HepG2 (cell line): Measurements from ENCODE around the gene METTL22. TPM values are rescaled to one million over a fixed set of nuclear protein-coding genes. Genes with fewer than 3 reads are reported as not detected.

Experiments
- EEA1 ChIP-seq: sonication (generic); formaldehyde crosslinking; IDR thresholded peaks from 2 replicates; pipeline ENCODE4 v1.5.1; 2020; ENCODE audit warnings: mild to moderate bottlenecking, missing genetic modification reagents, borderline replicate concordance
- FOXO1 ChIP-seq: sonication (generic); formaldehyde crosslinking; IDR thresholded peaks from 2 replicates; pipeline ENCODE4 v1.4.0; 2020; ENCODE audit warnings: missing genetic modification reagents
- HES4 ChIP-seq: sonication (generic); formaldehyde crosslinking; IDR thresholded peaks from 2 replicates; pipeline ENCODE4 v1.9.0; 2021; ENCODE audit warnings: mild to moderate bottlenecking, missing genetic modification reagents, borderline replicate concordance
- IRF2 ChIP-seq: IDR thresholded peaks from 2 replicates; pipeline ENCODE4 v1.6.1; 2018; ENCODE audit warnings: missing genetic modification reagents, missing compliant biosample characterization
- KLF12 ChIP-seq: sonication (generic); formaldehyde crosslinking; IDR thresholded peaks from 2 replicates; pipeline ENCODE4 v1.4.0; 2020; ENCODE audit warnings: missing genetic modification reagents, borderline replicate concordance
- MAFK ChIP-seq, 2 experiments: IDR thresholded peaks in 1 of 2; conservative IDR thresholded peaks in 1 of 2; 2 replicates each; pipeline ENCODE4 v1.6.1; 2011; ENCODE audit warnings: improper control_type of control experiment in 2 of 2, low read length in 2 of 2
- PCBP2 ChIP-seq: fragments of 200-400 bp; formaldehyde crosslinking; optimal IDR thresholded peaks from 2 replicates; pipeline ENCODE3; 2018; ENCODE audit warnings: low read length, low read depth; ENCODE audit not compliant: poor library complexity, severe bottlenecking
- TFDP1 ChIP-seq: IDR thresholded peaks from 2 replicates; pipeline ENCODE4 v1.6.1; 2016; ENCODE audit warnings: missing compliant biosample characterization, missing genetic modification reagents, borderline replicate concordance
- ZBTB40 ChIP-seq, 2 experiments: fragments of 450-650 bp in 1 of 2; sonication (generic) in 1 of 2; formaldehyde crosslinking in 1 of 2; IDR thresholded peaks; 2 replicates each; pipeline versions ENCODE4 v1.6.1 to v1.8.0; 2016 to 2022; ENCODE audit warnings: antibody characterized with exemption in 1 of 2, mild to moderate bottlenecking in 1 of 2, missing genetic modification reagents in 1 of 2
- ZMYM4 ChIP-seq: sonication (generic); formaldehyde crosslinking; IDR thresholded peaks from 2 replicates; pipeline ENCODE4 v1.8.1; 2023; ENCODE audit warnings: mild to moderate bottlenecking, missing genetic modification reagents
- ZNF660 ChIP-seq: sonication (generic); formaldehyde crosslinking; IDR thresholded peaks from 2 replicates; pipeline ENCODE4 v1.5.1; 2020; ENCODE audit warnings: mild to moderate bottlenecking, low read depth, missing genetic modification reagents, borderline replicate concordance
- ZNF747 ChIP-seq: sonication (generic); formaldehyde crosslinking; IDR thresholded peaks from 2 replicates; pipeline ENCODE4 v1.8.1; 2023; ENCODE audit warnings: missing genetic modification reagents, mild to moderate bottlenecking, borderline replicate concordance
- ZNF792 ChIP-seq: IDR thresholded peaks from 2 replicates; pipeline ENCODE4 v1.6.1; 2016
- polyA plus RNA-seq, 8 experiments: library from polyadenylated mRNA; depleted of rRNA in 3 of 8; stranded (reverse) in 7 of 8; unstranded in 1 of 8; fragments of >200 nt; fragmentation: Illumina TruSeq in 4 of 8; extraction: Trizol in 4 of 8; gene quantifications; 2 replicates each; pipeline versions ENCODE4 v1.2.1 to v1.2.3, GENCODE V29; 2011 to 2016; ENCODE audit warnings: low read depth in 4 of 8, missing spikeins in 1 of 8, mixed read lengths in 1 of 8; ENCODE audit not compliant: insufficient read depth in 1 of 8
- total RNA-seq, 5 experiments: library from RNA; depleted of rRNA; stranded (reverse); fragments of >200 nt; fragmentation: Illumina TruSeq; extraction: Trizol; gene quantifications; 2 replicates each; pipeline ENCODE4 v1.2.3, GENCODE V29; 2016; ENCODE audit warnings: low read depth in 1 of 5
- TF ChIP-seq, protein P1 (sequence below): sonication (generic); formaldehyde crosslinking; IDR thresholded peaks from 2 replicates; pipeline ENCODE4 v1.8.0; 2023; ENCODE audit warnings: mild to moderate bottlenecking, missing genetic modification reagents

Gene METTL22
- total and polyA plus RNA-seq, 2 of the 13 experiments (the other 11 are each of a cell fraction or from before 2014, with no cell fraction given): 36.2 to 94.8 TPM

DNA sequence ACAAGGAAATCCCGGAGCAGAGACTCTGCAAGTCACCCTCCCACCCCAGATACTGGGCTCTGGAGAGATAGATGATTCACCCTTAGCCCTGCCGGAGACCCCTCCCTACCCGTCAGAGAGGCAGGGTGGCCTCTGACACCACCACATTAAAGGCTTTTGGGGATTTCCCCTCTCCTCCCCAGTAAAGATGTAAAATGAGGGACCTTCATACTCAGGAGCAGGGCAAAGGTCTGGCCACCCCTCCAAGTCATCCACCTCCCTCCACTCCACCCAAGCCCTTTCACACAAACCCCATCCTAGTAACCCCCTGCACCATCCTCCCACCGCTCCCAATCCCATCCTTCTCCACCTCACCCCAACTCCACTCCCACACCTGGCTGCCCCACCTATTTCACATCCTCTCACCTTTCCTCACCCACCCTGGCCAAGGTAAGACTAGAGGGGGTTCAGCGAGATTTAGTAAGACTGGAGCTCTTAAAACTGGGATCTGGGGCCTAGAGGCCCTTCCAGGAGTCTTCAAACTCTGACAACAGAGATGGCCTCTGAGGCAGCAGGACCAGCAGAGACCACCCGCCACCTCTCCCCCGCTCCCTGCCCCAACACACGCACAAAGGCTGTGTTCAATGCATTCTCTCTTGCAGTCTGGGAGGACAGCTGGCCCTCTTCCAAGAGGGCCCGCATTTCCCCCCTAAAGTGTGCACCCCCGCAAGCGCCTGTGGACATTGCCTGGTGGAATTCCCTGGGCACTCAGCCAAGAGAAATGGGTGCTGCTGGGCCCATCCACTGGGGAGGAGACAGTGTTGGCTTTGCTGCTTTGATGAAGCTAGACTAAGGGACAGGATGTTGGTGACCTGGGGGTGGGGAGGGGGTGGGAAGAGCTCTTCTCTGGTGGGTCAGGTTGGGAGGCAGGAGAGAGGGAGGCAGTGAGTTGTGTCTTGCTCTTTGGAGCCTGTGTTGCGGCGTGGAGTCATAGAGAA, 54.0 kb downstream of the METTL22 start (continued):
- TF ChIP-seq KLF12 (no peak), ZNF792 (no peak; the same call in 1 of the 2 replicates), IRF2 (CRISPR knock-in tag) (no peak), ZNF747 (CRISPR knock-in tag) (no peak), ZNF660 (no peak), EEA1 (CRISPR knock-in tag) (no peak), HES4 (CRISPR knock-in tag) (no peak), MAFK (conservative IDR thresholded peaks at IDR 0.05 in 1 of 2, IDR thresholded peaks at IDR 0.05 in 1 of 2; ENCODE audit: low read length in 2 of 2) (no peak), TFDP1 (CRISPR knock-in tag) (no peak), ZMYM4 (CRISPR knock-in tag) (no peak; the same call in 1 of the 2 replicates), PCBP2 (peak; percentile 44), FOXO1 (CRISPR knock-in tag) (no peak), ZBTB40 (IDR thresholded peaks at IDR 0.05) (no peak), ZBTB40 (CRISPR knock-in tag; IDR thresholded peaks at IDR 0.05) (no peak)
- TF ChIP-seq, protein P1, sequence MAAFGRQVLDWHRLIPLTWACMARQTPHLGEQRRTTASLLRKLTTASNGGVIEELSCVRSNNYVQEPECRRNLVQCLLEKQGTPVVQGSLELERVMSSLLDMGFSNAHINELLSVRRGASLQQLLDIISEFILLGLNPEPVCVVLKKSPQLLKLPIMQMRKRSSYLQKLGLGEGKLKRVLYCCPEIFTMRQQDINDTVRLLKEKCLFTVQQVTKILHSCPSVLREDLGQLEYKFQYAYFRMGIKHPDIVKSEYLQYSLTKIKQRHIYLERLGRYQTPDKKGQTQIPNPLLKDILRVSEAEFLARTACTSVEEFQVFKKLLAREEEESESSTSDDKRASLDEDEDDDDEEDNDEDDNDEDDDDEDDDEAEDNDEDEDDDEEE (CRISPR knock-in tag): no peak
